Activated CD4-positive, alpha-beta memory T cell treated with anti-CD3 and anti-CD28 coated beads for 36 hours (primary cell): ENCODE results near the gene MAP2K5. TPM values are rescaled to one million over a fixed set of nuclear protein-coding genes. Genes with fewer than 3 reads are reported as not detected.

Experiments used
- CTCF ChIA-PET: fragments of 350-600 bp; sonication (Branson Sonifier 250); formaldehyde crosslinking; loops from one replicate; lab custom pipeline; 2021; ENCODE audit warnings: antibody characterized with exemption, inconsistent platforms; lab: Charles Lee
- POLR2A ChIA-PET: fragments of 350-600 bp; sonication (Branson Sonifier 250); formaldehyde crosslinking; loops from one replicate; lab custom pipeline; 2021; ENCODE audit warnings: antibody characterized with exemption; lab: Charles Lee
- DNase-seq: peaks from one replicate; pipeline ENCODE4 v3.0.0-alpha.2; 2020
- H3K27ac Mint-ChIP-seq: one replicate; pipeline ENCODE4 v1.8.0; 2021; ENCODE audit warnings: mixed read lengths
- H3K27me3 Mint-ChIP-seq: one replicate; pipeline ENCODE4 v1.8.0; 2021; ENCODE audit warnings: mixed read lengths
- H3K36me3 Mint-ChIP-seq: one replicate; pipeline ENCODE4 v1.8.0; 2021; ENCODE audit warnings: mixed read lengths
- H3K4me1 Mint-ChIP-seq: one replicate; pipeline ENCODE4 v1.8.0; 2021; ENCODE audit warnings: low read depth, mixed read lengths
- H3K4me3 Mint-ChIP-seq: one replicate; pipeline ENCODE4 v1.8.0; 2021; ENCODE audit warnings: mild to moderate bottlenecking, mixed read lengths
- H3K9me3 Mint-ChIP-seq: one replicate; pipeline ENCODE4 v1.8.0; 2021; ENCODE audit warnings: mixed read lengths
- intact Hi-C: fragments of 100-400 bp; cut with micrococcal nuclease; formaldehyde crosslinking; loops from one replicate; pipeline ENCODE4 v1.15.1; 2023
- total RNA-seq, 2 experiments: library from RNA; stranded (reverse); gene quantifications; one replicate each; pipeline ENCODE4 v1.2.3, GENCODE V29; 2021

Gene MAP2K5
- total RNA-seq, 2 experiments from 2014 or later: 16.5 to 17.4 TPM

DNA sequence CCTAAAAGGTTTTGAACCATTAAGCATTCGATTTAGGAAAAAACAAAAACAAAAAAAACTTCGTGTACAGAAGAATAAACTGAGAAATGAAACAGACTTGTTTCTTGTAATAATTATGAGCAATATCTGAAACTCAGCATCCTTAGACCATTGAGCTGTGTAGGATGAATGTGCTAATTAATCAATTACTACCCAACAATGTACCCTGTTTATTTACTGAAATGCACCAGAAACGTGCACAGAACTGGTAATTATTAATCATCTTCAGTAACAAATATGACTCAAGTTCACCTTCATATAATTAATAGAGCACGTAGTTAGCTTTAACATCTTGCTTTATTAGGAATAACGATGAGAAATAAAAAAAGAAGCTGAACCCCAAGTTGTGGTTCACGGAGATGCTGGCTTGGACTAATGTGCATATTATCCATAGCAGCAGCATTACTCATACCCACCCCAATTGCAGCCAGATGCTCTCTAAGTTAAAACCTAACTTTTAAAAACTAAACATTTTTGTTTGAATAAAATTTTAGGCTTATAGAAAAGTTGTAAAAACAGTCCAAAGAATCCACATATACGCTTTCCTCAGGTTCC lies 31.8 kb upstream of the MAP2K5 start:
- no peak overlapping the region for H3K4me3 Mint-ChIP-seq
- ChIA-PET POLR2A (no interaction called here), CTCF (no interaction called here)
- no peak for DNase-seq
- no peaks in the 10 kb centered on the region for H3K4me1 Mint-ChIP-seq
- intact Hi-C loops: no loop called here
- no peaks in the 10 kb centered on the region for H3K27me3 Mint-ChIP-seq
- H3K27ac Mint-ChIP-seq: no peak overlapping the region
- peaks cover 13% of the 10 kb centered on the region for H3K36me3 Mint-ChIP-seq
- no peaks in the 10 kb centered on the region for H3K9me3 Mint-ChIP-seq

DNA sequence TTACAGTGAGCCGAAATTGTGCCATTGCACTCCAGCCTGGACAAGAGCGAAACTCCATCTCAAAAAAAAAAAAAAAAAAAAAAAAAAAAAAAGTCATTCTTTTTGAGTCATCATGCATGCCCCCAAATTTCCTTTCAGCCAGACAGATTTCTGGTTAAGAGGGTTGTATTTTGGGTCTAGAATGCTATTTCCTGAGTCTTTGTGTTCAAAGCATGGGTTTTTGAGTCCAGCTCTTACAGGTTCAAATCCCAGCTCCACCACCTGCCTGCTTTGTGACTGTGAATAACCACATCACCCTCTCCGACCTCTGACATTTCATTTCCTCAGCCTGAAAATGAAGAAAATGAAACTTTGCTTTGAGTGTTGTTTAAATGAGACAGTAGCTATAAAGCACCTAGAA lies 30.9 kb upstream of the MAP2K5 start:
- no peak overlapping the region for H3K27ac Mint-ChIP-seq
- no peak for DNase-seq
- H3K36me3 Mint-ChIP-seq: peaks cover 13% of the 10 kb centered on the region
- H3K9me3 Mint-ChIP-seq: no peaks in the 10 kb centered on the region
- intact Hi-C loops: no loop called here
- H3K4me3 Mint-ChIP-seq: no peak overlapping the region
- no peaks in the 10 kb centered on the region for H3K27me3 Mint-ChIP-seq
- ChIA-PET POLR2A (no interaction called here), CTCF (no interaction called here)
- no peaks in the 10 kb centered on the region for H3K4me1 Mint-ChIP-seq

DNA sequence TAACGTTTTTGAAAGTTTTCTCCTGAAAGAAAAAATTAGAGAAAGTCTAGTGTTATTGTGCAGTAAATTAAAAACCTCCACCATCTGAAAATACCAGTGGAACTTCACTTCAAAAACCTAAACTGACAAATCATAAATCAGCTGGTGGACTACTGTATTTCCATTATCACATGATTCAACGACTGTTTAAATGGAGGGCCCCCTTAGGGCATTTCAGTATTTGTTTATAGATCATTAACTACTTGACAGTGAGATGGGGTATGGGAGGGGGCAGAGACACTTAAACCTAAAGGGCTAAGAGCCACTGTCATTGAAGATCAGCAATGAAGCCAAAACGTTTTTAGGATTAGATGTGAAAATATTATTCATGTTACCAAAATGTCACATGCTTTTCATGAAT lies 30.4 kb upstream of the MAP2K5 start:
- CTCF ChIA-PET: no interaction called here
- intact Hi-C loops: no loop called here
- H3K4me3 Mint-ChIP-seq: no peak overlapping the region
- no peaks in the 10 kb centered on the region for H3K27me3 Mint-ChIP-seq
- no peak for DNase-seq
- POLR2A ChIA-PET: no interaction called here
- peaks cover 13% of the 10 kb centered on the region for H3K36me3 Mint-ChIP-seq
- no peaks in the 10 kb centered on the region for H3K9me3 Mint-ChIP-seq
- H3K4me1 Mint-ChIP-seq: no peaks in the 10 kb centered on the region
- H3K27ac Mint-ChIP-seq: no peak overlapping the region

DNA sequence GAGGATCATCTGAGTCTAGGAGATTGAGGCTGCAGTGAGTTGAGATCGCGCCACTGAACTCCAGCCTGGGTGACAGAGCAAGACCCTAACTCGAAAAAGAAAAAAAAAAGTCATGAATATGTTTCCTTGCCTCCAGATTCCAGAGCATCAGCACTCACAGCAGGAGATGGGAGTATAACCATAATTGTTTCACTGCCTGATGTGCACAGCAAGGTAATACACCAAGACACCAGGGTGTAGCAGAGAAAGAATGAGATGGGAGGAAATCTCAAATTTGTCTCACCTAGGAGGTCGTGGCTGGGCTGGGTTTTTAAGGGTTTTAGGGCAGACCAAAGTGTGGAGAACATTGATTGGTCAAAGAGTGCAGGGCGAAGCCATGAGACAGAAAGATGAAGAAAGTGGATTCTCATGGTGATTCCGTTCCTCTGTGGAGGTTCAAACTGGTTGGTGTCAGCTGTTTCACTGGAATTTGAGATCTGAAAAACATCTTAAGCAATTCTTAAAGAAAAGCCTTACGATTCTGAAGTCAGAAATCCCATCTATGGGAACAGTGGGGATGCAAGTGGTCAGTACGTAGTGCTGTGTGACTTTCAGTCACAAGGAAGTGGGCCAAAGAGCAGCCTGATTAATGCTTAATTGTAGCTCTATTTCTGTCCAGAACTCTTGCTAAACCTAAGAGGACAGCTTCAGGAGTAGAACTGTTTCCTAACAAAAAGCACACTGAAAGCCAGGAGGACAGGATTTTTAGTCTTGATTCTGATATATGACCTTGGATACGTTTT lies 29.4 kb upstream of the MAP2K5 start:
- POLR2A ChIA-PET: no interaction called here
- no peak for DNase-seq
- no peak overlapping the region for H3K27ac Mint-ChIP-seq
- intact Hi-C loops: no loop called here
- H3K4me3 Mint-ChIP-seq: no peak overlapping the region
- no peaks in the 10 kb centered on the region for H3K9me3 Mint-ChIP-seq
- H3K27me3 Mint-ChIP-seq: no peaks in the 10 kb centered on the region
- H3K36me3 Mint-ChIP-seq: peaks cover 15% of the 10 kb centered on the region
- peaks cover 2% of the 10 kb centered on the region for H3K4me1 Mint-ChIP-seq
- CTCF ChIA-PET: interaction anchor here (0.7 kb wide), 1 partner anchor 10 kb away, joined by 3 read pairs; no protein-coding TSS in a partner anchor

DNA sequence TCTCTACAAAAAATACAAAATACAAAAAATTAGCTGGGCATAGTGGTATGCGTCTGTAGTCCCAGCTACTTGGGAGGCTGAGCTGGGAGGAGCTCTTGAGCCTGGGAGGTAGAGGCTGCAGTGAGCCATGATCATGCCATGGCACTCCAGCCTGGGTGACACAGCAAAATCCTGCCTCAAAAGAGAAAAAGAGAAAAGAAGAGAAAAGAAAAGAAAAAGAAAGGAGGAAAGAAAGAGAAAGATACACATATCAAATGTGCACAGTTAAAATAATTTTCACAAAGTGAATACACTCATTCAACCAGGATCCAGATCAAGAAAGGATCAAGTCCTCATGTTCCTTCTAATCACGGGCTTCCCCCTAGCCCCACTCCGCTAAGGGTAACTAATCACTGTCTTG lies 27.4 kb upstream of the MAP2K5 start:
- no peaks in the 10 kb centered on the region for H3K9me3 Mint-ChIP-seq
- intact Hi-C loops: no loop called here
- H3K27me3 Mint-ChIP-seq: no peaks in the 10 kb centered on the region
- no peak overlapping the region for H3K27ac Mint-ChIP-seq
- CTCF ChIA-PET: no interaction called here
- H3K4me1 Mint-ChIP-seq: peaks cover 2% of the 10 kb centered on the region
- no peak for DNase-seq
- H3K36me3 Mint-ChIP-seq: peaks cover 11% of the 10 kb centered on the region
- POLR2A ChIA-PET: no interaction called here
- no peak overlapping the region for H3K4me3 Mint-ChIP-seq

DNA sequence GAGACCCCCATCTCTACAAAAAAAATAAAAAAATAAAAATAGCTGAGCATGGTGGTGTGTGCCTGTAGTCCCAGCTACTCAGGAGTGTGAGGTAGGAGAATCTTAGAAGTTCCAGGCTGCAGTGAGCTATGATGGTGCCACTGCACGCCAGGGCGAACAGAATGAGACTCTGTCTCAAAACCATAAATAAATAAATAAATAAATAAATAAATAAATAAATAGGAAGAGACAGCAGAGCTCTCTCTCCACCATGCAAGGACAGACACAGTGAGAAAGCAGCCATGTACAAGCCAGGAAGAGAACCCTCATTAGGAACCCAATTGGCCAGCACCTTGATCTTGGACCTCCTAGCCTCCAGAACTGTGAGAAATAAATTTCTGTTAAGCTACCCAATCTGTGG lies 26.9 kb upstream of the MAP2K5 start:
- POLR2A ChIA-PET: no interaction called here
- intact Hi-C loops: no loop called here
- H3K27ac Mint-ChIP-seq: no peak overlapping the region
- H3K4me3 Mint-ChIP-seq: no peak overlapping the region
- peaks cover 2% of the 10 kb centered on the region for H3K4me1 Mint-ChIP-seq
- CTCF ChIA-PET: no interaction called here
- H3K27me3 Mint-ChIP-seq: no peaks in the 10 kb centered on the region
- DNase-seq: no peak
- H3K9me3 Mint-ChIP-seq: no peaks in the 10 kb centered on the region
- peaks cover 11% of the 10 kb centered on the region for H3K36me3 Mint-ChIP-seq

DNA sequence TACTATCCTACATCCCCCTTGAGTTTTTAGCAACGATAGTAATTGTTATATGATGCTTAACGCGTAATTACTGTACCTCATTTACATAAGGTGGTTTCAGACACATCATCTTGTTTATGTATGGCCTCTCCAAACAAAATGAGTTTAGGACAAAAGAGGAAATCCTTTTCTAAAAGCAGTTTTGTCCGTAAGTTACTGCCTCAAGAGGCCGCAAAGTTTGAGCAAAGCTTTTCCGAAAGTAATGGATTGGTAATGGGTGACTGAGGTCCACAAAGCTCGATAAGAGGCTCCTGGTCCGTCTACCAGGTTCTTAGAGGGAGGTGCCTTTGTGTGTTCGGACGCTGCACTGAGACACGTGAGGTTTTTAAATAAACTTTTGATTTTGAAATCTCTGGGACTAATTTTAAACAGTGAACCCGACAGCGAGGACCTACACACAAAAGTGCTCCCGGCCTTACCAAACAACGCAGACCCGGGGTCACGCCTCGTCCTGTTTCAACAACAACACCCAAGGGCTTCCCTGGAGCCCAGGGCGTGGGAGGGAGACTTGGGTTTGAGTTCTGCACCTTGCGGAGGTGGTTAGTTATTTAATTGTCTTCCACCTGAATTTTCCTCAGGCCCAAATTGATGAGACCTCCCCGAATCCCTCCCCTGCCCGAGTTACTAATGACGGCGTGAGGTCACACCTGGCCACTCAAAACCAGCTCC lies 22.0 kb upstream of the MAP2K5 start:
- Mint-ChIP-seq H3K27ac (peak overlapping the region; percentile 88), H3K9me3 (no peaks in the 10 kb centered on the region), H3K27me3 (no peaks in the 10 kb centered on the region), H3K36me3 (peaks cover 2% of the 10 kb centered on the region), H3K4me1 (peaks cover 23% of the 10 kb centered on the region), H3K4me3 (peak overlapping the region; percentile 85)
- intact Hi-C loops: loop anchor here (1.0 to 10.0 kb wide), 2 partner anchors 320 to 534 kb away; partner anchors contain the start of genes PIAS1 and RNU6-1
- POLR2A ChIA-PET: interaction anchor here (0.5 to 2.8 kb wide), 2 partner anchors 23 to 464 kb away, joined by 3 to 20 read pairs; partner anchors contain the start of gene MAP2K5
- no peak for DNase-seq
- CTCF ChIA-PET: interaction anchor here (1.0 to 1.8 kb wide), 2 partner anchors 63 to 315 kb away, joined by 4 to 5 read pairs; no protein-coding TSS in a partner anchor

DNA sequence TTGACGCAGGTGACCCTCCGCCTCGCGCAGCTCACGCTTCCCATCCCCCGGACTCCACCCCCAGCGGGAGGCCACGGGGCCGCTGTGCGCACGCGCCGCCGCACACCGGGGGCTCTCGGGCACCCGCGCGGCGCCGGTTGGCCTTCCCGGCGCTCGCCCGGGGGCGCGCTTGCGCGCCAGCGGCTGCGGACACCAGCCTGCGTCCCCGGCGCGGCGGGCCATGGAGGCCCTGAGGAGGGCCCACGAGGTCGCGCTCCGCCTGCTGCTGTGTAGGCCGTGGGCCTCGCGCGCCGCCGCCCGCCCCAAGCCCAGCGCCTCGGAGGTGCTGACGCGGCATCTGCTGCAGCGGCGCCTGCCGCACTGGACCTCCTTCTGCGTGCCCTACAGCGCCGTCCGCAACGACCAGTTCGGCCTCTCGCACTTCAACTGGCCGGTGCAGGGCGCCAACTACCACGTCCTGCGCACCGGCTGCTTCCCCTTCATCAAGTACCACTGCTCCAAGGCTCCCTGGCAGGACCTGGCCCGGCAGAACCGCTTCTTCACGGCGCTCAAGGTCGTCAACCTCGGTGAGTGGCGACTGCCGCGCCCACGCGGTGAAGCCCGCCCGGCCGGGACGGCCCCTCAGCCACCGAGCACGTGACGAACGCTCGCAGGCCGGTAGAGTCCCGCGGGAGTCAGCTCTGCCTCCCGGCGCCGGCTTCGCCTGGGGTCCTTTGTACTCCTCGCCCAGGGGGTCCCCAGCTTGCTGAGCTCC lies 21.3 kb upstream of the MAP2K5 start, which contains the start of gene C15orf61:
Gene C15orf61 (plus strand): TSS at position 103 of the 754 bp plus-strand sequence. CDS start 118 bp downstream, at position 221.
- Mint-ChIP-seq H3K27me3 (no peaks in the 10 kb centered on the region), H3K4me1 (peaks cover 23% of the 10 kb centered on the region), H3K4me3 (peak within 1 kb of the TSS; percentile 96), H3K36me3 (peaks cover 2% of the 10 kb centered on the region), H3K9me3 (no peaks in the 10 kb centered on the region), H3K27ac (peak within 1 kb of the TSS; percentile 99)
- ChIA-PET CTCF (interaction anchor here (1.0 to 1.8 kb wide), 3 partner anchors 63 to 316 kb away, joined by 3 to 5 read pairs (median 4); no protein-coding TSS in a partner anchor), POLR2A (interaction anchor here (0.5 to 2.8 kb wide), 5 partner anchors 9 to 465 kb away, joined by 3 to 20 read pairs (median 5); partner anchors contain the start of gene MAP2K5)
- intact Hi-C loops: loop anchor here (1.0 to 10.0 kb wide), 2 partner anchors 319 to 534 kb away; partner anchors contain the start of genes PIAS1 and RNU6-1
- peak; percentile 92 for DNase-seq

DNA sequence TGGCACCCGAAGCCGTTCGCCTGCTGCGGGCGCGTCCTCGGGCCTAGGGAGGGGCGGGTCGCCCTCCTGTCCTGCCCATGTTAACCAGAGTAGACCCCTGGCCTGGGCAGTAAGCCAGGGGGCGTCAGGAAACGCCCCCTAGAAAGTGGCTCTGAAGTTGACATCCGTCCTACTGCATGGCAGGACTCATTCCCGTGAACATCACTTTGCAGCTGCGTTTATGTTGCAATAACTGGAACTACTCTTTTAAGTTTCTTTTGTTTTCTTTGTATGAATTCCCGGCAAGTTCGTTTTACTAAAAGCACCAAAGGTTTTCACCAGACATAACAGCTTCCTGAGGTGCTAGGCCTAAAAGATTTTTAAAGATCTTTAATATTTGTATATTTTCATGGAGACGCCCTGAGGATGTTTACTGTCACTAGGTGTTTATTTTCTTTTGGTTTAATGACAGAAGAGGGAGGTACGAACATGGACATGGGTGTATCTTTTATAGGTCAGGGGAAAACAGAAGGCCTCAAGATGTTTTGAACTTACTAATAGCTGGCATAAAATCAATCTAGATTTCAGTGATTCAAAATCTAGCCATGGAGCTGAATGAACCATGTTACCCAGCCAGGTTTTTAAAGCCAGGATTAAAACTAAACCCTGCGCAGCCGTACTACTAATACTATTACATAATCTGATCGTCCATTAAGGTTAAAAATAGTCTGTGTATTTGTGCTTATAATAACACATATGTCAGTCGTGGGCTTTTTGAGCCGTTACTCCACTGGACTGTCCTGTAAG lies 20.5 kb upstream of the MAP2K5 start:
- H3K9me3 Mint-ChIP-seq: no peaks in the 10 kb centered on the region
- H3K27me3 Mint-ChIP-seq: no peaks in the 10 kb centered on the region
- H3K27ac Mint-ChIP-seq: peak overlapping the region; percentile 99
- H3K4me3 Mint-ChIP-seq: peak overlapping the region; percentile 96
- H3K4me1 Mint-ChIP-seq: peaks cover 23% of the 10 kb centered on the region
- H3K36me3 Mint-ChIP-seq: peaks cover 2% of the 10 kb centered on the region
- ChIA-PET POLR2A (interaction anchor here (1.0 to 2.8 kb wide), 4 partner anchors 8 to 319 kb away, joined by 3 to 20 read pairs (median 5); partner anchors contain the start of gene MAP2K5), CTCF (interaction anchor here (0.6 to 1.8 kb wide), 4 partner anchors 10 to 316 kb away, joined by 3 to 5 read pairs (median 4); no protein-coding TSS in a partner anchor)
- intact Hi-C loops: loop anchor here (1.0 to 10.0 kb wide), 3 partner anchors 17 to 533 kb away; partner anchors contain the start of genes PIAS1 and RNU6-1
- DNase-seq: no peak

DNA sequence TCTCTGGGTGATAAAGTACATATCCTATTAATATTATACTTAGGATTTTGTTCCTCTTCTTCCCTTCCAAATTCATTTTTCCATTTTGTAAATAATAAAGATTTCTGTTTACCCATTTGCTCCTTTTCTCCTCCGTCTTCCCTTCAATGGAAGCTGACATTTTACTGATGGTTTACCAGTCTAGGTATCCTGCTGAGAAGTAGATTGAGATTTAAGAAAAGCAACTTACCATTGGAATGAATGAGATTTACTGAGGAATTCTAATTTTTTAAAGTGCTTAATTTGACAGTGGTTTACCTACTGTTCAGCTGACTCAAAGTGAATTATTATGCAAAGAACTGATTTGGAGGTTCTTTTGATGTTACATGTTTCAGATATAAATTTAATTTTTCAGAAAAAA lies 19.2 kb upstream of the MAP2K5 start:
- no peak overlapping the region for H3K27ac Mint-ChIP-seq

More for the DNA sequence above, 19.2 kb upstream of the MAP2K5 start:
- intact Hi-C loops: loop anchor here (10.0 kb wide), 1 partner anchor 531 kb away; the partner anchor contains the start of gene PIAS1
- Mint-ChIP-seq H3K4me1 (peaks cover 21% of the 10 kb centered on the region), H3K9me3 (no peaks in the 10 kb centered on the region), H3K27me3 (no peaks in the 10 kb centered on the region), H3K4me3 (no peak overlapping the region), H3K36me3 (no peaks in the 10 kb centered on the region)
- ChIA-PET CTCF (interaction anchor here (1.5 kb wide), 1 partner anchor 9 kb away, joined by 3 read pairs; no protein-coding TSS in a partner anchor), POLR2A (interaction anchor here (1.1 kb wide), 1 partner anchor 19 kb away, joined by 3 read pairs; the partner anchor contains the start of gene MAP2K5)
- DNase-seq: no peak
